RWPE1 (cell line): ENCODE results near the gene ADGRV1.

Experiments used
- CTCF ChIA-PET: fragments of 350-600 bp; sonication (Branson Sonifier 250); formaldehyde crosslinking; extraction: SDS; loops from one replicate; lab custom pipeline; 2021; lab: Yijun Ruan, JAX
- POLR2A ChIA-PET: fragments of 400-600 bp; formaldehyde crosslinking; extraction: SDS; loops from one replicate; lab custom pipeline; 2020; ENCODE audit warnings: antibody characterized with exemption; ENCODE audit not compliant: low non-redundant PET; lab: Yijun Ruan, JAX
- DNase-seq: peaks from one replicate; pipeline ENCODE4 v3.0.0; 2012; ENCODE audit warnings: low spot score
- H3K27ac ChIP-seq: fragments of 450-650 bp; 2 replicates; pipeline ENCODE4 v1.5.1; 2017
- TF ChIP-seq, protein P1 (sequence below): fragments of 450-650 bp; conservative IDR thresholded peaks from 2 replicates; pipeline ENCODE4 v1.5.1; 2017; ENCODE audit warnings: low read depth, mild to moderate bottlenecking

The ADGRV1 gene

DNA sequence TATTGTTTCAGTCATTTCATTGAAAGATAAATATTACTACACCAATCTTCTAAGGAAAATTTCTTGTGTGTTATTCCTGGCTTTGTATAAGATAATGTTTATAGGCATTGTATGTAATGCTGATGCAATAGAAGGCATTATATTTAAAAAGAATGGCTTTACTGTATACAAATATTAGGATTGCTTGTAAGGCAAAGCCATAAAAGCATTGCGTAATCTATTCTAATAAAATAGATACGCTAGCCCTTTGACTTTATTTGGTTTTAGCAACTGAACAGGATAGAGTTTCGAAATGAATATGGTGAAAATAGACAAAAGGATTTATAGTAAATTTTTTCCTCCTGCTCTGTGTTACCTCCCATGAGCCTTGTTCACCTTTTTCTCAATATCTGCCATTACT is 23.7 kb upstream of the ADGRV1 start:
- CTCF ChIA-PET: no interaction called here
- TF ChIP-seq, protein P1, sequence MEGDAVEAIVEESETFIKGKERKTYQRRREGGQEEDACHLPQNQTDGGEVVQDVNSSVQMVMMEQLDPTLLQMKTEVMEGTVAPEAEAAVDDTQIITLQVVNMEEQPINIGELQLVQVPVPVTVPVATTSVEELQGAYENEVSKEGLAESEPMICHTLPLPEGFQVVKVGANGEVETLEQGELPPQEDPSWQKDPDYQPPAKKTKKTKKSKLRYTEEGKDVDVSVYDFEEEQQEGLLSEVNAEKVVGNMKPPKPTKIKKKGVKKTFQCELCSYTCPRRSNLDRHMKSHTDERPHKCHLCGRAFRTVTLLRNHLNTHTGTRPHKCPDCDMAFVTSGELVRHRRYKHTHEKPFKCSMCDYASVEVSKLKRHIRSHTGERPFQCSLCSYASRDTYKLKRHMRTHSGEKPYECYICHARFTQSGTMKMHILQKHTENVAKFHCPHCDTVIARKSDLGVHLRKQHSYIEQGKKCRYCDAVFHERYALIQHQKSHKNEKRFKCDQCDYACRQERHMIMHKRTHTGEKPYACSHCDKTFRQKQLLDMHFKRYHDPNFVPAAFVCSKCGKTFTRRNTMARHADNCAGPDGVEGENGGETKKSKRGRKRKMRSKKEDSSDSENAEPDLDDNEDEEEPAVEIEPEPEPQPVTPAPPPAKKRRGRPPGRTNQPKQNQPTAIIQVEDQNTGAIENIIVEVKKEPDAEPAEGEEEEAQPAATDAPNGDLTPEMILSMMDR: no peak

GRCh38 chr5:90542827-90543519 is 15.6 kb upstream of the ADGRV1 start:
- POLR2A ChIA-PET: no interaction called here
- TF ChIP-seq, protein P1: no peak
- CTCF ChIA-PET: no interaction called here
- no peak overlapping the region for H3K27ac ChIP-seq
- DNase-seq: no peak

More for the DNA sequence above, 23.7 kb upstream of the ADGRV1 start:
- POLR2A ChIA-PET: no interaction called here
- no peak overlapping the region for H3K27ac ChIP-seq
- DNase-seq: no peak

GRCh38 chr5:90545511-90545910 is 13.1 kb upstream of the ADGRV1 start:
- POLR2A ChIA-PET: no interaction called here
- no peak overlapping the region for H3K27ac ChIP-seq
- TF ChIP-seq, protein P1: no peak
- CTCF ChIA-PET: interaction anchor here (0.7 kb wide), 1 partner anchor 820 kb away, joined by 4 read pairs; no protein-coding TSS in a partner anchor
- DNase-seq: no peak

DNA sequence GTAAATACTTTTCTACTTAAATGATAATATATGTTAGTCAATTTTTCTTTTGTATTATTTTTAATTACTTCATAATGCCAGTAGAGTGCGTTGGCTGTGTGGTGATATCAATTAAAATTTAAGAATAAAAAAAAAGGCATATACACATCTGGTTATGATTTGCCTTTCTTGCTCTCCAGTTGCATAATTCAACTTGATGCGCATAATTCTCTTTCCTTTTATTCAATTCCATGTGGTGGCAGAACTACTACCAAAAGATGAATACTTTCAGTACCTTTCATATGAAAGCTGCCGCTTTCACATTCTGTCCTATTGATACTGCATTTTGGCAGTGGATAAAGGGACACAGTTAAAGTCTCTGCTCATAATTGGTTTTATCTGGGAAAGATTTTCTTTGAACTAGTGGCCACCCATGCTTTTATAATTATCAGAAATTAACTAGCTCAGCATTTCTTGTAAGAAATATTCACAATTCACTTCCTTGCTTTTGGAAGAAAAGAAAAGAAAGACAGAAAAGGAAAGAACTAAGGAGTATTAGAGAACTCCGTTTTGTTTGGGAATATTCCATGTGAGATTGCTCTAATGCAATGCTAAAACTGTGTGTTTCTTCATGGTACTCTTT is 12.3 kb upstream of the ADGRV1 start:
- DNase-seq: no peak
- CTCF ChIA-PET: no interaction called here

GRCh38 chr5:90547072-90547536 is 11.5 kb upstream of the ADGRV1 start:
- CTCF ChIA-PET: no interaction called here

More for the DNA sequence above, 12.3 kb upstream of the ADGRV1 start:
- TF ChIP-seq, protein P1: no peak
- POLR2A ChIA-PET: no interaction called here
- H3K27ac ChIP-seq: no peak overlapping the region

GRCh38 chr5:90548069-90548593 is 10.5 kb upstream of the ADGRV1 start:
- no peak overlapping the region for H3K27ac ChIP-seq
- TF ChIP-seq, protein P1: no peak
- no peak for DNase-seq
- ChIA-PET POLR2A (no interaction called here), CTCF (interaction anchor here (0.6 to 0.7 kb wide), 4 partner anchors 29 to 294 kb away, joined by 3 read pairs; no protein-coding TSS in a partner anchor)

More at GRCh38 chr5:90547072-90547536, 11.5 kb upstream of the ADGRV1 start:
- no peak for DNase-seq
- POLR2A ChIA-PET: no interaction called here
- TF ChIP-seq, protein P1: no peak
- no peak overlapping the region for H3K27ac ChIP-seq
